Right lobe of liver (tissue), 6 donors: ENCODE results near the gene TAS2R40. TPM values are rescaled to one million over a fixed set of nuclear protein-coding genes. Genes with fewer than 3 reads are reported as not detected.

Experiments
- ATAC-seq, 4 donors: fragments of 200-7000 bp; cut with Tn5 transposase; one replicate each; pipeline ENCODE4 v1.9.1; 2020; ENCODE audit warnings: mild to moderate bottlenecking in 4 of 4, moderate library complexity in 4 of 4
- DNase-seq, 3 donors: peaks; one replicate each; pipeline ENCODE4 v3.0.0-alpha.2; 2020
- H3K27ac ChIP-seq, 3 donors: fragments of 200-600 bp; one replicate each; pipeline ENCODE4 v1.8.0; 2022
- H3K27me3 ChIP-seq, 2 donors: fragments of 200-600 bp; one replicate each; pipeline ENCODE4 v1.8.0; 2022
- H3K36me3 ChIP-seq, 4 donors: fragments of 200-600 bp; sonication (generic) in 1 of 4; one replicate each; pipeline versions ENCODE4 v1.5.1 to v1.8.0; 2017 to 2022; ENCODE audit warnings: control low read depth in 1 of 4
- H3K4me1 ChIP-seq, 4 donors: fragments of 200-600 bp; sonication (generic) in 1 of 4; one replicate each; pipeline versions ENCODE4 v1.5.1 to v1.8.0; 2017 to 2022; ENCODE audit warnings: control low read depth in 1 of 4
- H3K4me3 ChIP-seq, 3 donors: fragments of 200-600 bp; one replicate each; pipeline ENCODE4 v1.8.0; 2022
- H3K9me3 ChIP-seq, 4 donors: fragments of 200-600 bp; sonication (generic) in 1 of 4; one replicate each; pipeline versions ENCODE4 v1.5.1 to v1.8.0; 2017 to 2022; ENCODE audit warnings: control low read depth in 1 of 4
- POLR2A ChIP-seq: fragments of 450-650 bp; IDR thresholded peaks from one replicate; pipeline ENCODE4 v1.6.1; 2017; ENCODE audit warnings: antibody characterized with exemption, mild to moderate bottlenecking
- WGBS: methylation state at CpG from one replicate; pipeline ENCODE4 v1.1.6; 2018; ENCODE audit warnings: low coverage, low lambda C conversion rate; ENCODE audit not compliant: insufficient coverage; ENCODE audit errors: missing lambda C conversion rate; 5-methylcytosine and 5-hydroxymethylcytosine counted together
- intact Hi-C, 2 donors: fragments of 100-400 bp; cut with DNase I; formaldehyde crosslinking; loops; one replicate each; pipeline versions ENCODE4 v1.11.2 to v1.14.1; 2022
- total RNA-seq, 6 experiments: library from RNA; depleted of rRNA in 2 of 6; stranded (reverse); fragments of >200 nt in 2 of 6; fragmentation: NEBNext Ultra II Directional in 3 of 6; extraction: Animal tissue kit (Norgen Biotek cat#: 25700) in 3 of 6; gene quantifications; one replicate each; pipeline versions ENCODE4 v1.1.0 to v1.2.4, GENCODE V29; 2016 to 2023
- TF ChIP-seq, protein P1 (sequence below), 4 donors: fragments of 200-600 bp in 3 of 4; fragments of 450-650 bp in 1 of 4; IDR thresholded peaks; one replicate each; pipeline versions ENCODE4 v1.5.1 to v1.8.0; 2016 to 2022; ENCODE audit warnings: antibody characterized with exemption in 4 of 4, mild to moderate bottlenecking in 2 of 4
- donor health status: DM: no; HTN: yes; CAD: no.
- donor health status: DM: no; HTN: no; CAD: no.
- donor health status: DM: no; HTN: no; CAD: no.
- donor health status: DM: no; HTN: yes; CAD: no.
- donor health status: DM: no; HTN: yes; CAD: no.

The TAS2R40 gene
- total RNA-seq, 6 experiments from 2014 or later = not detected

DNA sequence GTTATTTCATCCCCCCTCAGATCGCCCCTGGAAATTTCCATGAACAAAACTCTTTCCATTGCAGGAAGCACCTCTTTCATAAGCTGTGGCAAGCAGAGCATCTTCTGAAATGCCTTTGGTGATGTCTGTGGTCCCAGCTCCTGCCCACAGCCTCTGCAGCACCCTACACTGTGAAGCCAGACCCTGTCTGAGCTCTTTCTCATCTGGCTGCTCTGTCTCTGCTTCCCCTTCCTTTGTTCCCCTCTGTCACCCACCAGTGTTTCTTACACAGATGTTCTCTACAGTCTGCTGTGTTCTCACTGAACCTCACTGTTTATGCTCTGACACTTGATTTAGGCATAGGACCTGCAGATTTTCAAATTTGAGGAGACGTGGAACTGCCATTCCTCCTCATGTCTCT, 40.5 kb upstream of the TAS2R40 start:
- TF ChIP-seq, protein P1, sequence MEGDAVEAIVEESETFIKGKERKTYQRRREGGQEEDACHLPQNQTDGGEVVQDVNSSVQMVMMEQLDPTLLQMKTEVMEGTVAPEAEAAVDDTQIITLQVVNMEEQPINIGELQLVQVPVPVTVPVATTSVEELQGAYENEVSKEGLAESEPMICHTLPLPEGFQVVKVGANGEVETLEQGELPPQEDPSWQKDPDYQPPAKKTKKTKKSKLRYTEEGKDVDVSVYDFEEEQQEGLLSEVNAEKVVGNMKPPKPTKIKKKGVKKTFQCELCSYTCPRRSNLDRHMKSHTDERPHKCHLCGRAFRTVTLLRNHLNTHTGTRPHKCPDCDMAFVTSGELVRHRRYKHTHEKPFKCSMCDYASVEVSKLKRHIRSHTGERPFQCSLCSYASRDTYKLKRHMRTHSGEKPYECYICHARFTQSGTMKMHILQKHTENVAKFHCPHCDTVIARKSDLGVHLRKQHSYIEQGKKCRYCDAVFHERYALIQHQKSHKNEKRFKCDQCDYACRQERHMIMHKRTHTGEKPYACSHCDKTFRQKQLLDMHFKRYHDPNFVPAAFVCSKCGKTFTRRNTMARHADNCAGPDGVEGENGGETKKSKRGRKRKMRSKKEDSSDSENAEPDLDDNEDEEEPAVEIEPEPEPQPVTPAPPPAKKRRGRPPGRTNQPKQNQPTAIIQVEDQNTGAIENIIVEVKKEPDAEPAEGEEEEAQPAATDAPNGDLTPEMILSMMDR (IDR thresholded peaks at IDR 0.05) = no peak
- no peak for TF ChIP-seq POLR2A
- no peak overlapping the region for H3K27ac ChIP-seq
- no peak overlapping the region for H3K4me3 ChIP-seq
- H3K4me1 ChIP-seq = no peaks in the 10 kb centered on the region
- no peaks in the 10 kb centered on the region for H3K27me3 ChIP-seq
- 72% methylated on average over 2 of the region's 2 CpGs for WGBS
- DNase-seq = no peak
- H3K9me3 ChIP-seq = peaks cover 0 to 9% (median 0%) of the 10 kb centered on the region in 4 donors
- ATAC-seq = no peak
- H3K36me3 ChIP-seq = no peaks in the 10 kb centered on the region
- intact Hi-C loops = no loop called here

DNA sequence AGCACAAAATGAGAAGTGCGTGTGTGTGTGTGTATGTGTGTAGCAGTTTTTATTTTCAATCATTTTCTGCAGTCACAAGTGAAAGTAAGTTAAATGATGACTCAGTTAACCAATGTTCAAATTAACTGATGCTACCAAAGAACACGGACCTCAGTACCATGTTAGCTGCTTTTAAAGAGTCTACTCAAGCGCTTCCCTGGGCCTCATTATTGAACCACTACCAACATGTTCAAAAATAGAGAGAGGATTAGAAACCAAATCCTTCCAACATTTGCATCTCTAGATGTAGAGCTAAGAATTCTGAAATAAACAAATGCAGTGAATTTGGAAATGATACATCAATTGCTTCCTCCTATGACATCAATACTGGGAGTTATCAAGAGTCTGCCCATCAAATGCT, 38.8 kb upstream of the TAS2R40 start, which contains the start of gene TAS2R39:
TAS2R39 (plus strand) TSS at position 396 of the 400 bp plus-strand sequence; CDS start at position 396, 0 bp downstream.
- 60% methylated on average over 3 of the region's 3 CpGs for WGBS
- H3K4me1 ChIP-seq = no peaks in the 10 kb centered on the region
- DNase-seq (no peak), ATAC-seq (no peak)
- H3K36me3 ChIP-seq = no peaks in the 10 kb centered on the region
- peaks cover 0 to 3% (median 0%) of the 10 kb centered on the region in 4 donors for H3K9me3 ChIP-seq
- intact Hi-C loops = no loop called here
- TF ChIP-seq, protein P1 (IDR thresholded peaks at IDR 0.05) = no peak
- TF ChIP-seq POLR2A = no peak
- H3K27me3 ChIP-seq = no peaks in the 10 kb centered on the region
- no peak within 1 kb of the TSS for H3K4me3 ChIP-seq
- no peak within 1 kb of the TSS for H3K27ac ChIP-seq

DNA sequence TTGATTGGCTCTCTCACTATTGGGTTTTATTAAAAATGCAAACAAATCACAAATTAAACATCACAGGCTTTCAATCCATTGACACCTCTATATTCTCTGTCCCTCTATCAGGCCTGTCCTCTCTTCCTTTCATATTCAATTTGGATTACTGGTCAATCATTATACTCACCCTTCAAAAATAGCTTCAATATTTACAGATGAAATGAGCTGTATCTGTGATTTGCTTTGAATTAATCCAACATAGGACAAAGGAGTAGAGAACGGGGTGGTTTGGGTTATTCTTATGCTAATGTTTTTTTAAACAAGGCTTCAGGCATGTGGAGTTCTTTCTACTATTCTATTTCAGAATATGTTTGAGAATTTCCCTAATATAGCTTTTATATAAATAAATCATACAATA, 36.3 kb upstream of the TAS2R40 start:
- Histone ChIP-seq H3K4me1 (no peaks in the 10 kb centered on the region), H3K4me3 (no peak overlapping the region), H3K9me3 (no peaks in the 10 kb centered on the region), H3K27me3 (no peaks in the 10 kb centered on the region), H3K36me3 (no peaks in the 10 kb centered on the region), H3K27ac (no peak overlapping the region)
- no peak for DNase-seq
- intact Hi-C loops = no loop called here
- 55% methylated on average over 1 of the region's 1 CpG for WGBS
- TF ChIP-seq, protein P1 (IDR thresholded peaks at IDR 0.05) = no peak
- no peak for TF ChIP-seq POLR2A
- ATAC-seq = no peak

DNA sequence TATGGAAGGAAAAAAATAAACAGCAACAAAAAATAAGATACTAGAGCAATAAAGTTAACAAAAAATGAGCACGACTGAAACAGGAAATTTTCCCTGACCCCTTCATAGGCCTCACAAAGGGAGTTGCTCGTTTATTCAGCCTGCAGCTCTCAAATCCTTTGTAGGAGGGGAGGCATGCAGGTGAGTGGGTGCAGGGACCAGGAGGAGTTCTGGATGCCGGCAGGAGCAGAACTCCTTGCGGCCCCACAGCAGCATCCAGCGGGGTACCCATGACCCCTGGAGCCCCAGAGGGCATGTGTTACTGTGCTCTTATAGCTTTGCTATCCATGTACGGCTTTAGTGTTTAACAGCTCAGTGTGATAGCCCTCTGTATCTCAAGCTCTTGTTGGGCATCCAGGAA, 32.8 kb upstream of the TAS2R40 start:
- TF ChIP-seq, protein P1 (IDR thresholded peaks at IDR 0.05) = no peak
- TF ChIP-seq POLR2A = no peak
- Histone ChIP-seq H3K4me1 (no peaks in the 10 kb centered on the region), H3K9me3 (no peaks in the 10 kb centered on the region), H3K27me3 (no peaks in the 10 kb centered on the region), H3K4me3 (no peak overlapping the region), H3K27ac (no peak overlapping the region), H3K36me3 (no peaks in the 10 kb centered on the region)
- intact Hi-C loops = no loop called here
- DNase-seq (no peak), ATAC-seq (no peak)
- WGBS = 56% methylated on average over 3 of the region's 6 CpGs

DNA sequence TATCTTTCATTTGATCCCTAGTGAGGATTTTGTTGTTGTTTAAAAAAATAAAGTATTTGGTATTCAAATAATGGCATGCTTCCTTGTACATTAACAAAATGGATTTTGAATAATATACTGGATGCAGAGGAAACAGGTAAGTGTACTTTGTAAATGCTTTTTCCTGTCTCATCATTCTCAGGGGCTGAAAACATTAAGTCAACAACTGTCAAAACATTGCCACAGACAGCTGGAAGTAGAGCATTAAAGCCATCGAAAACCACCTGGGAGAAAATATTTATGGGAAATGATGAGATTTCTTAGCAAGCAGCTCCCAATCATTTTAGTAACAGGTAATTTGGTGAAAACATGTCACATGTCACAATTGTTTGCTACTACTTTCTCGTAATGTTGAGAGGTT, 28.0 kb upstream of the TAS2R40 start:
- H3K27ac ChIP-seq = no peak overlapping the region
- DNase-seq (no peak), ATAC-seq (no peak)
- TF ChIP-seq, protein P1 (IDR thresholded peaks at IDR 0.05) = no peak
- TF ChIP-seq POLR2A = no peak
- no peak overlapping the region for H3K4me3 ChIP-seq
- 70% methylated on average over 2 of the region's 2 CpGs for WGBS
- H3K36me3 ChIP-seq = no peaks in the 10 kb centered on the region
- no peaks in the 10 kb centered on the region for H3K4me1 ChIP-seq
- no peaks in the 10 kb centered on the region for H3K9me3 ChIP-seq
- no peaks in the 10 kb centered on the region for H3K27me3 ChIP-seq
- intact Hi-C loops = no loop called here
